ENCODE measurements around the gene UBE2L3.

DNA sequence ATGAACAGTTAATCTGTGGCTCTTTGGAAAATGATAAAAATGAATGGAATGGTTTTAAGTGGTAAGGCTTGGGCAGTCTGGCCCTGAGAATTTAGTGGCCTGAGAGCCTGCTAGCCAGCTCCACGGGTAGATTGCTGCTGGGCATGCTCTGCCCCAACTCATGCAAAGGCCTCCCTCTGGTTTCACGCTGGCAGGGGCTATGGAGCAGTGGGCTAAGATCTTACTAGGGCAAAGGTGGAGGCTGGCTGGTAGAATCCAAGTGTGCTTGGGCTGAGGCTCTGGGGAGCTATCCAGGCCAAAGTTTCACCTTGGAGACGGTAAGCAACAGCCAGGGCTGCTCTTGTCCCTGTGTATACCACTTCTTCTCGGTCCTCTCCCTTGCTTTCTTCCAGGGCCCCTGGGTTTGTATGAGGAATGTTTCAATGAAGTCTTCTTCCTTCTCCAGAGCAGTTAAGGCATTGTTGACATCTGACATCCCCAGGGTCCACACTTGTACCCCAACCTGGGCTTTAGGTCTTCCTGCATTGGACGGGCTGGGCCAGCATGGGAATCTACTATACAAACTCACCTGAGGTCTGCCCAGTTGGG, 27.4 kb downstream of the UBE2L3 start:
- TF ChIP-seq ZNF121 (tag by site-specific recombination; IDR thresholded peaks at IDR 0.05) (no peak), ZBTB20 (tag by site-specific recombination; IDR thresholded peaks at IDR 0.05) (no peak)
- TF ChIP-seq, protein P1, sequence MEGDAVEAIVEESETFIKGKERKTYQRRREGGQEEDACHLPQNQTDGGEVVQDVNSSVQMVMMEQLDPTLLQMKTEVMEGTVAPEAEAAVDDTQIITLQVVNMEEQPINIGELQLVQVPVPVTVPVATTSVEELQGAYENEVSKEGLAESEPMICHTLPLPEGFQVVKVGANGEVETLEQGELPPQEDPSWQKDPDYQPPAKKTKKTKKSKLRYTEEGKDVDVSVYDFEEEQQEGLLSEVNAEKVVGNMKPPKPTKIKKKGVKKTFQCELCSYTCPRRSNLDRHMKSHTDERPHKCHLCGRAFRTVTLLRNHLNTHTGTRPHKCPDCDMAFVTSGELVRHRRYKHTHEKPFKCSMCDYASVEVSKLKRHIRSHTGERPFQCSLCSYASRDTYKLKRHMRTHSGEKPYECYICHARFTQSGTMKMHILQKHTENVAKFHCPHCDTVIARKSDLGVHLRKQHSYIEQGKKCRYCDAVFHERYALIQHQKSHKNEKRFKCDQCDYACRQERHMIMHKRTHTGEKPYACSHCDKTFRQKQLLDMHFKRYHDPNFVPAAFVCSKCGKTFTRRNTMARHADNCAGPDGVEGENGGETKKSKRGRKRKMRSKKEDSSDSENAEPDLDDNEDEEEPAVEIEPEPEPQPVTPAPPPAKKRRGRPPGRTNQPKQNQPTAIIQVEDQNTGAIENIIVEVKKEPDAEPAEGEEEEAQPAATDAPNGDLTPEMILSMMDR (tag by site-specific recombination; IDR thresholded peaks at IDR 0.05) = no peak

Measured in HEK293 (cell line).